Measurements from ENCODE around the gene NDUFV1. TPM values are rescaled to one million over a fixed set of nuclear protein-coding genes. Genes with fewer than 3 reads are reported as not detected.

Gene NDUFV1
- total and polyA plus RNA-seq, 9 of the 15 experiments (the other 6 are each of a cell fraction or from before 2014, with no cell fraction given), result 10.8 to 423 (median 209) TPM

DNA sequence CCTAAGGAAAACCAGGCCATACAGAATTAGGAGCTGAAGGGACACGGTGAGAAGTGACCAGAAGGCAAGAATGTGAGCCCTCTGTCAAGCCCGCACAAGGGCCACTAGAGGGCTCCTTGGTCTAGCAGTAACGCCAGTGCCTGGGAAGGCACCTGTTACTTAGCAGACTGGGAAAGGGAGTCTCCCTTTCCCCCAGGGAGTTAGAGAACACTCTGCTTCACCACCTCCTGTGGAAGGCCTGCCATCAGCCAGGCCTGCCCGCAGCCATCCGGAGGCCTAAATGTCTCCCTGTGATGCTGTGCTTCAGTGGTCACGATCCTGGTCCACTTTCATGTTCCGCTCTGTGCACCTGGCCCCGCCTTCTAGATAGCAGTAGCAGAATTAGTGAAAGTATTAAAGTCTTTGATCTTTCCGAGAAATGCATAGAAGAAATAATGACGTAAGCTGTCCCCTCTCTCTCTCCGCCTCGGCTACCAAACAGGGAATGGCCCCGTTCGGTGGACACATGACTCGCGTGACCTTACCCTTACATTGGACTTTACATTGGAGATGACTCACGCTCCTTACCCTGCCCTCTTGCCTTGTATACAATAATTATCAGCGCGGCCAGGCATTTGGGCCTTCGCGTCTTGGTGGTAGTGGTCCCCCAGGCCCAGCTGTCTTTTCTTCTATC, 33.9 kb upstream of the NDUFV1 start (continued):
- TF ChIP-seq, protein P1, sequence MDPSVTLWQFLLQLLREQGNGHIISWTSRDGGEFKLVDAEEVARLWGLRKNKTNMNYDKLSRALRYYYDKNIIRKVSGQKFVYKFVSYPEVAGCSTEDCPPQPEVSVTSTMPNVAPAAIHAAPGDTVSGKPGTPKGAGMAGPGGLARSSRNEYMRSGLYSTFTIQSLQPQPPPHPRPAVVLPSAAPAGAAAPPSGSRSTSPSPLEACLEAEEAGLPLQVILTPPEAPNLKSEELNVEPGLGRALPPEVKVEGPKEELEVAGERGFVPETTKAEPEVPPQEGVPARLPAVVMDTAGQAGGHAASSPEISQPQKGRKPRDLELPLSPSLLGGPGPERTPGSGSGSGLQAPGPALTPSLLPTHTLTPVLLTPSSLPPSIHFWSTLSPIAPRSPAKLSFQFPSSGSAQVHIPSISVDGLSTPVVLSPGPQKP (CRISPR knock-in tag; IDR thresholded peaks at IDR 0.05), result no peak
- TF ChIP-seq ZNF436 (CRISPR knock-in tag; IDR thresholded peaks at IDR 0.05) (no peak), C11orf30 (IDR thresholded peaks at IDR 0.05; ENCODE audit: low read depth) (no peak), XRCC5 (IDR thresholded peaks at IDR 0.05; ENCODE audit: low read depth, low read length) (no peak), MLLT1 (IDR thresholded peaks at IDR 0.05) (no peak), HNRNPLL (IDR thresholded peaks at IDR 0.05; ENCODE audit: low read depth, low read length, poor library complexity, severe bottlenecking) (no peak), ZNF24 (IDR thresholded peaks at IDR 0.05) (no peak), HCFC1 (IDR thresholded peaks at IDR 0.05; ENCODE audit: low read depth, low read length) (no peak), NFE2L1 (tag; IDR thresholded peaks at IDR 0.05; ENCODE audit: borderline replicate concordance, low read depth) (no peak), ZBED1 (IDR thresholded peaks at IDR 0.05) (no peak), ZNF764 (CRISPR knock-in tag; IDR thresholded peaks at IDR 0.05; ENCODE audit: low read depth) (no peak), BHLHE40 (IDR thresholded peaks at IDR 0.05; ENCODE audit: low read length) (peak; percentile 78), TBL1XR1 (IDR thresholded peaks at IDR 0.05; ENCODE audit: low read length in 2 of 2) (no peak), YY1 (IDR thresholded peaks at IDR 0.05; ENCODE audit: borderline replicate concordance in 1 of 3, control insufficient read depth in 1 of 3, extremely low read depth in 1 of 3, insufficient read depth in 3 of 3, insufficient read length in 1 of 3, insufficient replicate concordance in 2 of 3, low read depth in 1 of 3, low read length in 2 of 3) (peak in 2 of 3 experiments; percentile 7 to 20), ZBTB43 (CRISPR knock-in tag; IDR thresholded peaks at IDR 0.05) (no peak), RBBP5 (IDR thresholded peaks at IDR 0.05; ENCODE audit: borderline replicate concordance, insufficient read depth, low read length, poor library complexity, severe bottlenecking) (no peak), PRPF4 (IDR thresholded peaks at IDR 0.05; ENCODE audit: insufficient read depth, low read depth, low read length, poor library complexity, severe bottlenecking) (no peak), TEAD1 (CRISPR knock-in tag; IDR thresholded peaks at IDR 0.05) (peak in 1 of 2 experiments; percentile 83; a peak in 2 of 4 replicates), ZBTB7A (IDR thresholded peaks at IDR 0.05; ENCODE audit: borderline replicate concordance, control insufficient read depth, low read depth, low read length) (peak; percentile 26; the same call in 1 of the 2 replicates)
- TF ChIP-seq, protein P2, sequence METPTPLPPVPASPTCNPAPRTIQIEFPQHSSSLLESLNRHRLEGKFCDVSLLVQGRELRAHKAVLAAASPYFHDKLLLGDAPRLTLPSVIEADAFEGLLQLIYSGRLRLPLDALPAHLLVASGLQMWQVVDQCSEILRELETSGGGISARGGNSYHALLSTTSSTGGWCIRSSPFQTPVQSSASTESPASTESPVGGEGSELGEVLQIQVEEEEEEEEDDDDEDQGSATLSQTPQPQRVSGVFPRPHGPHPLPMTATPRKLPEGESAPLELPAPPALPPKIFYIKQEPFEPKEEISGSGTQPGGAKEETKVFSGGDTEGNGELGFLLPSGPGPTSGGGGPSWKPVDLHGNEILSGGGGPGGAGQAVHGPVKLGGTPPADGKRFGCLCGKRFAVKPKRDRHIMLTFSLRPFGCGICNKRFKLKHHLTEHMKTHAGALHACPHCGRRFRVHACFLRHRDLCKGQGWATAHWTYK (CRISPR knock-in tag; IDR thresholded peaks at IDR 0.05), result no peak
